GM04504 (cell line): ENCODE measurements around the gene BICC1.
A peak's percentile ranks its signal among the peaks of the same experiment; 100 is the strongest.

ENCODE experiments used
- DNase-seq: peaks from one replicate; pipeline ENCODE4 v3.0.0-alpha.2; 2012; ENCODE audit warnings: low read depth

The BICC1 gene

DNA sequence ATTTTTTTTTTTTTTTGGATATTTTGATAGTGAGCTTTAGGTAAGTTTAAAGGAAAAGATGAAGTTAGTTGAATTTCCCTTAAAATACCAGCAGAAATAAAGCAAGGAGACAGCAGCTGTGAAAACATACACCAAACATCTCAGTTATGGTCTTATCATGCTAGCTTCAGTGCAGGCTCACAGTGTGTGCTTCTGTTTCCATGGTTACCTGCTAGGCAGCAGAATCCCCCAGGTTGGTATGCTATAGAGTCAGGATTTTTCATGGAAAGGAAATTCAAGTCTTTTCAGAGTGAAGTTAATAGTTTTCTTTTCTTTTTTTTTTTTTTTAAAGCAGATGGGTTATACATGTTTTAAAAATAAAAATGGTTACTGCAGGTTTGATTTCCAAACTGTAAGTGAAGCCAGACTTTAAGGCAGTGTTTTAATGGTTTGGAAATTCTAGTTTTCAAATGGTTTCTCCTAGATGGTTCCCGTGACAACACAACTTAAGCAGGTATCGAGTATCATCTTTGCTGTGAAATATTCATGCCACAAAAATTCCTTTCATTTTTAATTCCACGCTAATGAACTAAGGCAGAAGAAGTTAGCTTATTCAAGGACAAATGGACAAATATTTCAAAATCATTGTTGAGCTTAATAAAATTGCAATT lies 230.9 kb downstream of the BICC1 start:
- no peak for DNase-seq

GRCh38 chr10:58746474-58747185 lies 234.0 kb downstream of the BICC1 start:
- no peak for DNase-seq

GRCh38 chr10:58747687-58748086 lies 235.0 kb downstream of the BICC1 start:
- DNase-seq = no peak

GRCh38 chr10:58752665-58753064 lies 240.0 kb downstream of the BICC1 start:
- no peak for DNase-seq

GRCh38 chr10:58753425-58753824 lies 240.8 kb downstream of the BICC1 start:
- DNase-seq = no peak

DNA sequence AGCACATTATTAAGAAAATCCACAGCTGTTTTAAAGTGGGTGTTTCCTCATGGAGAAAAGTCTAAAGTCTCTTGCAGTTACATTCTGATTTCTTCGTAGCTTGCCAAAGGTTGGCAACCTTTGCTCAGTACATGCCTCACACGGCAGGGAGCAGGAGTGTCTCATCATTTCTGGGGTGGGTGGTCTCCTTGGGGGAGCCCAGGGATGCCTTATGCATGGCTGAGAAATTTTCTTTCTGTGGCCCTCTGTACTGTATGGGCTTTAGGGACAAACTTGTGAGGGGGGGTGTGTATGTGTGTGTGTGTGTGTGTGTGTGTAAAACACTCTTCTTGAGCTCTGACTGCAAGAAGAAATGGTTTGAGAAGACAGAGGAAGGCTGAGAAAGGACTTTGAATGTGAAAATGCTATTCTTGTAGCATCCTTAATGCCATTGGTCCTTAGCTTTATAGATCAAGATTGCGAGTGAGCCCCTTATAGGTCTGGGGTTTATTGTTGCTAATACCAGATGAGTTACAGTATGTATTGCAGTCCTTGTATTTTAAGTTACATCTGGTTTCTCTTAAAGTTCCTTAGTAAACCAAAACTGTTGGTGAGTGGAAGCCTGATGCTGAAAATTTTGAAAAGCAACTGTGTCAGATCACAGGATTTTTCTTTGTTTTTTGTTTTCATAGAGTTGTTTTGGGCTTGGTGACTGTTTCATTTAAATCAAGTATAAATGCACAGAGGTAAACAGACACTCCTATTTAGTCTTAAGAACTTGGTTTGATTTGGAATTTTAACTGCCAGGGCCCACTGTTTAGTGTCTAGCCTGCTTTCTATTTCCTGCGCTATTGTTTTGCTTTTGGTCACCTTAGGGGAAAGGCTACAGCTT lies 242.0 kb downstream of the BICC1 start:
- no peak for DNase-seq

DNA sequence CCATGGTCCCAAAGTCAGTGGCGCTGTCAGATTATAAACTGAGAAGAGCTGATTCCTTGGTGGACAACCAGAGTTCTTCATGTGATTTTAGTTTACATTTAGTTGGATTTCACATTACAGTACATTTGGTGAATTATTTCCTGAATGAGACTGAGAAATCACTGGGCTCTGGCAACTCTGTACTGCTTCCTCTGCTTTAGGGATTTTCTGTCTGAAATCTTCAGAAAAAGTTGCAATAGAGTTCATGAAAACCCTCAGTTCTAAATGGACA lies 242.6 kb downstream of the BICC1 start:
- DNase-seq = no peak

DNA sequence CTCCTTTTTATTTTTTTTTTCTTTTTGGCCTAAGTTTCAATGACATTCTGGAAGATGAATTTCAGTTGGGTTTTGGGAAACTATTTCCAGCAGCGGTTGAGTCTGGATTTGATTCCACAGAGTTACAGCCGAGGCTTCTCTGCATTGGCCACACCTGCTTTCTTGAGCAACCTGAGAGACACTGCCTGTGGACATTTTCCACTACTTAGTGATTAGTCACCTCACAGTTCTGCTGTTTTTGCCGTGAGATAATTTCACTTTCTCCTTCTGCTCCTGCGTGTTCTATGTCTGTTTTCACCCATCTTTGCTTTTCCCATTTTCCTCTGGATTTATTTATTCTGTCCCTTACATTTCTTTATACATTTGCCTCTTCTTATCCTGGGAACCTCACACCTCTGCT lies 243.0 kb downstream of the BICC1 start:
- DNase-seq = peak; percentile 58

DNA sequence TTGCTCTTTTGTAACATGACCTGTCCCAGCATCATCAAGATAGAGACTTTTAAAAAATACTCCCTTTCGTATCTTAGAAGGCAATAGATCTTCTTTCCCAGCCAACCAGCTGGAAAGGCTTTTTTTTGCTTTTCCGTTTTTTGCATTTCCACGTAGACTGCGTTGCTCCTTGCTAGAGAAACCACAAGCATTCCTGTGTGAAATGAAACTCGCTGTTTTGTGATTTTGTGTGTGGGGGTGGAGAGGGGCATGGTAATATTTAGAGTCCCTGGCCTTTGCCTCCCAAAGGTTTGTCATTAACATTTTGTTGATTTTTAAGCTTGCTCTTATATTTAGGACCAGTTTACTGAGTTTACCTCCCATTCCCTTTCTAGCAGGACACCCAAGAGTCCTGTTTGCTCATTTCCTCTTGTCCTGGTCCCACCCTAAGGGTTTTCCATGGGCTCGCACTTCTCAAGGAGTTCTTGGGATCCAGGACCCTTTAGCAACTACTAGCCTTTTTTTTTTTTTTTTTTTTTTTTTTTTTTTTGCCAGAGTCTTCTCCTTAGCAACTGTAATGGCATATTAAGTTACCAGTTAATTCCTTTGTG lies 243.6 kb downstream of the BICC1 start:
- DNase-seq = no peak

DNA sequence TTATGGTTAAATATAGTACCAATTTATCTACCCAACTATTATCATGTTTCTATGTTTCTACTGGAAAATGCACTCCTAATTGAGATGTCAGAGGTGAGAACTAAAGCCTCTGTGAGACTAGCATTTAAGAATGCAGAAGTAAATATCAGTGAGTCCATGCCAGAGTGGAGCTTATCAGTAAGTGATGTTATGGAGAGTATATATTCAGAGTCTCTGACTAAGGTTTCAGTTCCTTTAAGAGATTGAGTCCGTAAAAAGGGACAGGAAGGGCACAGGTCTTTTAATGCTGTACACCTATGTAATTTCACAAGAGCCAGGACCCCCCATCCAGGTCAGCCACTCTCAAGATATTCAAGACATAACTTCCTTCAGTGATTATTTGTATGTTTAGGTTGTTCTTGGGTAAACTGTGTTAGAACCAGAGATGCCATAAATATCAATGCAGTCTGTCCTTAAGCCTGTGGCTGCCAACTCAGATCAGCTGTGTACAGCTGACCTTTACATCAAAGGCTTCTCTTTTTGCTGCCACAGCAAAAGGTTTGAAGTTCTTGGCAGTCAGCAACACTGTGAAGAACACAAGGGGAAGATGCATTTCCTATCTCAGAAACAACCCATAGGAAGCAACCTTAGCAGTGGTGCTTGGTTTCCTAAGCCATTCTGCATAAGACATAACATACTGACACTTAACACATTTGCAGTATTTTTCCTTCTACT lies 244.8 kb downstream of the BICC1 start:
- no peak for DNase-seq

GRCh38 chr10:58758321-58758720 lies 245.6 kb downstream of the BICC1 start:
- DNase-seq = no peak

GRCh38 chr10:58764087-58764747 lies 251.5 kb downstream of the BICC1 start:
- no peak for DNase-seq

DNA sequence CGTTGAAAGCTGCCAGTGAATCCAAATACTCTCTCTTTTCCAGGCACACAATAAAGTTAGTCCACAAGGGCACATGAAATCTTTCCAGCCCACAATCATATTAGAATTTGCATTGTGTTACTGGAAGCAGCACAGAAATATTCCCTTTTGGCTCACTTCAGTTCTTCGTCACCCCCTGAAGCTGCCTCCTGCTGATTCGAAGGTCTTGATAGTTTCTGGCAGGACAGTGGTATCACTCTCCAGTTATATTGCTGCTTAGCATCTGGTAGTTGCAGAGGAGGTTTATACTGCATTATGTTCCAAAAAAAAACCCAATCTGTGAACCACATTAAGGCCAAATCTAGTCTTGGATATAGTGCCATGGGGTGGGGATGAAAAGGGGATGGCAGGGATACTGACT lies 253.2 kb downstream of the BICC1 start:
- no peak for DNase-seq

- no peak for DNase-seq
Measured at GRCh38 chr10:58767652-58768051, 255.0 kb downstream of the BICC1 start.

- no peak for DNase-seq
Measured at GRCh38 chr10:58771863-58772262, 259.2 kb downstream of the BICC1 start.

GRCh38 chr10:58772758-58773157 lies 260.1 kb downstream of the BICC1 start:
- DNase-seq = no peak

- no peak for DNase-seq
Measured at GRCh38 chr10:58773341-58773740, 260.7 kb downstream of the BICC1 start.

GRCh38 chr10:58773944-58774343 lies 261.3 kb downstream of the BICC1 start:
- peak; percentile 52 for DNase-seq

- DNase-seq = peak; percentile 38
Measured at GRCh38 chr10:58775960-58776567, 263.4 kb downstream of the BICC1 start.

DNA sequence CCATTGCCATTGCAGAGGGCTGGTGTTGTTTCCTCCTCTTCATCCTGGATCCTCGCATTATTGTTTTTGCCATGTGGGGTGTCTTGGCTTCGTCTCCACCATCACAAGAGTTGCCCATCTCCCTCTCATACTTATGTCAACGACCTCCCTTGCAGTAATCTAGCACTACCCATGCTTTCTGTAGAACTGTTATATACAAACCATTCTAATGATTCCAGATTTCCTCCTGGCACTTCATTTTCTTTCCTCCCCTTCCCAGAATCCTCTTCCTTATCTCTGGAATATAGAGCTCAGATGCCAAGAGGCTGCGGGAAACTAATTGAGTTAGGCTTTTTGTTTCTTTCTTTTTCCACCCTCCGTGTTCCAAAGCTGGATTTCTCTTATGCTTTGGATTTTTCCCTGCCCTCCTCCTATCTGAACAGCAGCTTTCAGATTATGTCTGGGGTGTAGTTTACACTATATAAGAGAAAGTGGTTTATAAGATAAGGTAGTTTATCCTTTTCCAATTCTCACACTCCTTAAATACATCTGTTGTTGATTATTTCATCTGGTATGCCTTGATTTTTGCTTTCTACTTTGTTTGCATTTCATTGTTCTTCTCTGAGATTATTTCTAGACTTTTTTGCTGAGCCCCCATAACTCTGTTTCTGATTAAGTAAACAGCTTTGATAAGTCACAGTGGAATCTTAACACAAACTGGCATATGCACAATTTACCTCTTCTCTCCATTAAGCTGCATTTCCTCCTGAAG lies 264.1 kb downstream of the BICC1 start:
- no peak for DNase-seq
